HL-60 (cell line): Measurements from ENCODE around the gene AGRN.

Source experiments
- CTCF ChIP-seq: IDR thresholded peaks from one replicate; pipeline ENCODE4 v1.5.1; 2011; ENCODE audit warnings: low read length, control low read depth, inconsistent platforms; ENCODE audit not compliant: insufficient read depth
- POLR2AphosphoS5 ChIP-seq: IDR thresholded peaks from 2 replicates; pipeline ENCODE4 v1.6.1; 2012; ENCODE audit warnings: low read depth

- no peak for TF ChIP-seq CTCF
- TF ChIP-seq POLR2AphosphoS5: no peak
Observed at GRCh38 chr1:1047963-1048362, 28.0 kb downstream of the AGRN start.
